Esophagus muscularis mucosa (tissue), 4 donors: ENCODE measurements around the gene MAL. TPM values are rescaled to one million over a fixed set of nuclear protein-coding genes. Genes with fewer than 3 reads are reported as not detected.

Experiments used
- DNase-seq: peaks from one replicate; pipeline ENCODE4 v3.0.0-alpha.2; 2017; ENCODE audit errors: extremely low spot score
- H3K27ac ChIP-seq, 4 donors: fragments of 200-600 bp; sonication (generic); replicated peaks in 1 of 4; 1 replicate in 3 of 4; 2 replicates in 1 of 4; pipeline ENCODE4 v1.5.1; 2016 to 2019; ENCODE audit warnings: mild to moderate bottlenecking in 1 of 4
- H3K27me3 ChIP-seq, 4 donors: fragments of 200-600 bp; sonication (generic); one replicate each; pipeline versions ENCODE4 v1.5.1 to v1.6.0; 2016 to 2019
- H3K36me3 ChIP-seq, 4 donors: fragments of 200-600 bp; sonication (generic); one replicate each; pipeline ENCODE4 v1.5.1; 2016 to 2019
- H3K4me1 ChIP-seq, 4 donors: fragments of 200-600 bp; sonication (generic); one replicate each; pipeline ENCODE4 v1.5.1; 2016 to 2019
- H3K4me3 ChIP-seq, 4 donors: fragments of 200-600 bp; sonication (generic); 1 replicate in 2 of 4; 2 replicates in 2 of 4; pipeline ENCODE4 v1.5.1; 2016 to 2019; ENCODE audit warnings: mild to moderate bottlenecking in 4 of 4, moderate library complexity in 1 of 4
- H3K9me3 ChIP-seq, 4 donors: fragments of 200-600 bp; sonication (generic); 1 replicate in 3 of 4; 2 replicates in 1 of 4; pipeline ENCODE4 v1.5.1; 2016 to 2019
- EP300 ChIP-seq: sonication (generic); formaldehyde crosslinking; IDR thresholded peaks from one replicate; pipeline ENCODE4 v1.6.1; 2017; ENCODE audit warnings: antibody characterized with exemption
- POLR2A ChIP-seq: fragments of 450-650 bp; IDR thresholded peaks from one replicate; pipeline ENCODE4 v1.6.1; 2017; ENCODE audit warnings: antibody characterized with exemption, moderate library complexity, mild to moderate bottlenecking, low read depth
- POLR2AphosphoS5 ChIP-seq, 2 donors: sonication (generic); formaldehyde crosslinking; IDR thresholded peaks; one replicate each; pipeline ENCODE4 v1.6.1; 2017; ENCODE audit warnings: antibody characterized with exemption in 2 of 2
- WGBS: methylation state at CpG from one replicate; pipeline ENCODE4 v1.1.5; 2018; 5-methylcytosine and 5-hydroxymethylcytosine counted together
- intact Hi-C: fragments of 100-400 bp; cut with DNase I; formaldehyde crosslinking; loops from one replicate; pipeline ENCODE4 v1.15.1; 2023
- total RNA-seq, 4 donors: library from RNA; depleted of rRNA; stranded (reverse); fragments of >200 nt; gene quantifications; one replicate each; pipeline versions ENCODE4 v1.1.0 to v1.2.1, GENCODE V29; 2016
- TF ChIP-seq, protein P1 (sequence below), 3 experiments: fragments of 200-600 bp in 2 of 3; fragments of 450-650 bp in 1 of 3; sonication (generic) in 2 of 3; IDR thresholded peaks; one replicate each; pipeline ENCODE4 v1.5.1; 2017 to 2019; ENCODE audit warnings: antibody characterized with exemption in 3 of 3, mild to moderate bottlenecking in 2 of 3, moderate library complexity in 1 of 3

Gene MAL
- total RNA-seq, 4 donors from 2014 or later: 23.3 to 46.2 (median 36.6) TPM

DNA sequence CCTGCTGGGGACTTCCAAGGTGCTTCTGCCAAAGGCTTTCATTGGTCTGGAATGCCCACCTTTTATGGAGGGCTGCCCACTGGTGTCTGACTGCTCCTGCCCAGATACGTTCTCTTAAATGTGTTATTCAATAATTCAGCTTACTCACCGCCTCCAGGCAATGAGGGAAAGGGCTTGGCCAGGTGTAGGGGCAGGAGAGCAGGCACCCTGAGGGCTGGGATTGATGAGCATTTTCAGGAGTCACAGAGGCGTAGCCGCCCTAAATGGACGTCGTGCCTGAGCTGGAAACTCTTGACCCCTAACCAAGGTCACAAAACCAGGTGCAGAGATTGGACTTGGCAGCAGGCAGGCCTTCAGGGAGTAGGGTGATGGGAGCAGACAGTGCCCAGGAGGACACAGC is 26.8 kb downstream of the MAL start:
- intact Hi-C loops: no loop called here
- TF ChIP-seq EP300 (no peak), POLR2A (no peak), POLR2AphosphoS5 (IDR thresholded peaks at IDR 0.05) (no peak)
- TF ChIP-seq, protein P1, sequence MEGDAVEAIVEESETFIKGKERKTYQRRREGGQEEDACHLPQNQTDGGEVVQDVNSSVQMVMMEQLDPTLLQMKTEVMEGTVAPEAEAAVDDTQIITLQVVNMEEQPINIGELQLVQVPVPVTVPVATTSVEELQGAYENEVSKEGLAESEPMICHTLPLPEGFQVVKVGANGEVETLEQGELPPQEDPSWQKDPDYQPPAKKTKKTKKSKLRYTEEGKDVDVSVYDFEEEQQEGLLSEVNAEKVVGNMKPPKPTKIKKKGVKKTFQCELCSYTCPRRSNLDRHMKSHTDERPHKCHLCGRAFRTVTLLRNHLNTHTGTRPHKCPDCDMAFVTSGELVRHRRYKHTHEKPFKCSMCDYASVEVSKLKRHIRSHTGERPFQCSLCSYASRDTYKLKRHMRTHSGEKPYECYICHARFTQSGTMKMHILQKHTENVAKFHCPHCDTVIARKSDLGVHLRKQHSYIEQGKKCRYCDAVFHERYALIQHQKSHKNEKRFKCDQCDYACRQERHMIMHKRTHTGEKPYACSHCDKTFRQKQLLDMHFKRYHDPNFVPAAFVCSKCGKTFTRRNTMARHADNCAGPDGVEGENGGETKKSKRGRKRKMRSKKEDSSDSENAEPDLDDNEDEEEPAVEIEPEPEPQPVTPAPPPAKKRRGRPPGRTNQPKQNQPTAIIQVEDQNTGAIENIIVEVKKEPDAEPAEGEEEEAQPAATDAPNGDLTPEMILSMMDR (IDR thresholded peaks at IDR 0.05): no peak
- WGBS: 93% methylated on average over 6 of the region's 6 CpGs
- H3K4me3 ChIP-seq: no peak overlapping the region
- H3K27me3 ChIP-seq: peaks cover 0 to 47% (median 3%) of the 10 kb centered on the region in 4 donors
- no peaks in the 10 kb centered on the region for H3K36me3 ChIP-seq
- no peaks in the 10 kb centered on the region for H3K4me1 ChIP-seq
- no peaks in the 10 kb centered on the region for H3K9me3 ChIP-seq
- DNase-seq: no peak
- H3K27ac ChIP-seq: no peak overlapping the region

DNA sequence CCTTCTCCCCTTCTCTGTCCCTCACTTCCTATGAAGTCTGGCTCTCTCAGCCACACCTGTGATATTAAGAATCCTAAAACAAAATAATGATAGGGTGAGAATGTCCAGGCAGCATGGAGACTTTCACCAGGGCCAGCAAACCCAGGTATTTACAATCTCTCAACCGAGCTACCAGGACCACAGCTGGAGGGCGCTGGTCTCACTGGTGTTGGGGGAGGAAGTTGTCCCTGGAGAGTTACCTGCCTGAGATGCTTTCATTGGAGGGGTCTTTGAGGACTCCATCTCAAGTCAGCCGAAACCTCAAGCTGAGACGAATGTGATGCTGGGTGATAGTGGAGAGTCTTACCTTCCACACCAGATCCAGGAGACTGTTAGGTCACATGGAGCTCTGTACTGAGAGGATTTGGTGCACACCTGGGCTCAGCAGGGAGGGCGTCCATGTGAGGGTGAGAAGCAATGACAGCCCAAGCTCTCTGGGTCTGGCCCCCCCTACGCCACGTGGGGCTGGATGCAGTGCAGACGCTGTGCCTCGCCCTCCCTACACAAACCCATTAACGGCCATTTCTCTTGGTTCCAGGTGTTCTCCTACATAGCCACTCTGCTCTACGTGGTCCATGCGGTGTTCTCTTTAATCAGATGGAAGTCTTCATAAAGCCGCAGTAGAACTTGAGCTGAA is 27.4 kb downstream of the MAL start:
- H3K9me3 ChIP-seq: no peaks in the 10 kb centered on the region
- intact Hi-C loops: no loop called here
- H3K4me1 ChIP-seq: no peaks in the 10 kb centered on the region
- no peak for DNase-seq
- H3K36me3 ChIP-seq: no peaks in the 10 kb centered on the region
- no peak for TF ChIP-seq POLR2A
- TF ChIP-seq POLR2AphosphoS5 (IDR thresholded peaks at IDR 0.05): no peak
- no peak for TF ChIP-seq EP300
- TF ChIP-seq, protein P1 (IDR thresholded peaks at IDR 0.05): no peak
- 90% methylated on average over 13 of the region's 13 CpGs for WGBS
- no peak overlapping the region for H3K27ac ChIP-seq
- H3K27me3 ChIP-seq: peaks cover 0 to 50% (median 3%) of the 10 kb centered on the region in 4 donors
- H3K4me3 ChIP-seq: no peak overlapping the region

GRCh38 chr2:95053543-95053942 is 28.0 kb downstream of the MAL start:
- Histone ChIP-seq H3K27me3 (peaks cover 0 to 56% (median 3%) of the 10 kb centered on the region in 4 donors), H3K9me3 (no peaks in the 10 kb centered on the region), H3K27ac (no peak overlapping the region), H3K36me3 (no peaks in the 10 kb centered on the region), H3K4me1 (no peaks in the 10 kb centered on the region), H3K4me3 (no peak overlapping the region)
- intact Hi-C loops: no loop called here
- TF ChIP-seq POLR2A (no peak), POLR2AphosphoS5 (IDR thresholded peaks at IDR 0.05) (no peak), EP300 (no peak)
- TF ChIP-seq, protein P1 (IDR thresholded peaks at IDR 0.05): peak; percentile 13 to 32 (median 20)
- 23% methylated on average over 8 of the region's 11 CpGs for WGBS
- no peak for DNase-seq

GRCh38 chr2:95054016-95054415 is 28.5 kb downstream of the MAL start:
- DNase-seq: no peak
- Histone ChIP-seq H3K27me3 (peaks cover 0 to 58% (median 3%) of the 10 kb centered on the region in 4 donors), H3K27ac (no peak overlapping the region), H3K4me3 (no peak overlapping the region), H3K9me3 (no peaks in the 10 kb centered on the region), H3K4me1 (no peaks in the 10 kb centered on the region), H3K36me3 (no peaks in the 10 kb centered on the region)
- TF ChIP-seq EP300 (no peak), POLR2AphosphoS5 (IDR thresholded peaks at IDR 0.05) (no peak), POLR2A (no peak)
- TF ChIP-seq, protein P1 (IDR thresholded peaks at IDR 0.05): no peak
- WGBS: 78% methylated on average over 5 of the region's 5 CpGs
- intact Hi-C loops: no loop called here

DNA sequence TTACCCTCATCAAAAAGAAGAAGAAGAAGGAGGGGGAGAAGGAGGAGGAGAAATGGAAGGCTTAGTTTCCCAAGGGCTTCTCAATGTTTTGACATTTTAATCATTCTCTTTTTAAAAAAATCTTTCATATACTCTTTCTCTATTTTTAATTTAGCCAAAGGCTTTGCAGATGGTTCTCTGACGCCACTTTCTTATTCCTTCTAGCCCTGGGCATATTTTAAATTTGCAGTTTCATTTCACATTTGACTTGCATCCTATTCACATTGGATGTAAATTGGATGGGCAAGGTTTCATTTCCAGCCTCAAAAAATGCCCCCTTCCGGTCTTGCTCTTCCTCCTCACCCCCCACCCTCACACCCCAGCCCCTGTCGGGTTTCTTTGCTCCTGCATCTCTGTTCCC is 29.8 kb downstream of the MAL start:
- WGBS: 68% methylated on average over 3 of the region's 3 CpGs
- DNase-seq: no peak
- no peaks in the 10 kb centered on the region for H3K4me1 ChIP-seq
- no peaks in the 10 kb centered on the region for H3K36me3 ChIP-seq
- intact Hi-C loops: no loop called here
- peaks cover 0 to 68% (median 3%) of the 10 kb centered on the region in 4 donors for H3K27me3 ChIP-seq
- H3K4me3 ChIP-seq: no peak overlapping the region
- H3K9me3 ChIP-seq: no peaks in the 10 kb centered on the region
- no peak for TF ChIP-seq POLR2A
- TF ChIP-seq POLR2AphosphoS5 (IDR thresholded peaks at IDR 0.05): no peak
- TF ChIP-seq, protein P1 (IDR thresholded peaks at IDR 0.05): no peak
- no peak for TF ChIP-seq EP300
- no peak overlapping the region for H3K27ac ChIP-seq
